HEK293 (cell line): ENCODE data around the gene SLC13A3.

Experiments
- ATF2 ChIP-seq: fragments of 450-650 bp; formaldehyde crosslinking; IDR thresholded peaks from 2 replicates; pipeline ENCODE4 v1.5.1; 2016; ENCODE audit warnings: missing biosample characterization, missing genetic modification characterization, low read depth
- CTCF ChIP-seq: fragments of 450-650 bp; formaldehyde crosslinking; IDR thresholded peaks from 2 replicates; pipeline ENCODE4 v1.5.1; 2016; ENCODE audit warnings: missing biosample characterization, missing genetic modification characterization
- REST ChIP-seq: fragments of 450-650 bp; formaldehyde crosslinking; IDR thresholded peaks from 2 replicates; pipeline ENCODE4 v1.5.1; 2016; ENCODE audit warnings: missing biosample characterization, missing genetic modification characterization
- SP3 ChIP-seq: fragments of 450-650 bp; formaldehyde crosslinking; IDR thresholded peaks from 2 replicates; pipeline ENCODE4 v1.5.1; 2016; ENCODE audit warnings: missing biosample characterization, missing genetic modification characterization
- YY1 ChIP-seq: fragments of 450-650 bp; formaldehyde crosslinking; IDR thresholded peaks from 2 replicates; pipeline ENCODE4 v1.5.1; 2018; ENCODE audit warnings: missing biosample characterization, missing genetic modification characterization
- ZBTB26 ChIP-seq: fragments of 450-650 bp; formaldehyde crosslinking; optimal IDR thresholded peaks from 2 replicates; pipeline ENCODE3; 2016; ENCODE audit warnings: missing biosample characterization, mild to moderate bottlenecking, missing genetic modification characterization
- ZBTB48 ChIP-seq: fragments of 450-650 bp; formaldehyde crosslinking; IDR thresholded peaks from 2 replicates; pipeline ENCODE4 v1.5.1; 2016; ENCODE audit warnings: missing biosample characterization, missing genetic modification characterization
- ZNF423 ChIP-seq: fragments of 450-650 bp; formaldehyde crosslinking; IDR thresholded peaks from 2 replicates; pipeline ENCODE4 v1.5.1; 2016; ENCODE audit warnings: missing biosample characterization, missing genetic modification characterization
- ZNF449 ChIP-seq: fragments of 450-650 bp; formaldehyde crosslinking; IDR thresholded peaks from 2 replicates; pipeline ENCODE4 v1.5.1; 2017; ENCODE audit warnings: missing biosample characterization, mild to moderate bottlenecking, missing genetic modification characterization, moderate library complexity
- ZNF501 ChIP-seq: fragments of 450-650 bp; formaldehyde crosslinking; IDR thresholded peaks from 2 replicates; pipeline ENCODE4 v1.5.1; 2016; ENCODE audit warnings: missing biosample characterization, missing genetic modification characterization
- ZNF561 ChIP-seq: fragments of 450-650 bp; IDR thresholded peaks from 2 replicates; pipeline ENCODE4 v1.5.1; 2018; ENCODE audit warnings: missing biosample characterization, missing genetic modification characterization, borderline replicate concordance
- ZNF76 ChIP-seq: fragments of 450-650 bp; formaldehyde crosslinking; IDR thresholded peaks from 2 replicates; pipeline ENCODE4; 2016; ENCODE audit warnings: low read depth, missing biosample characterization, missing genetic modification characterization, borderline replicate concordance

- TF ChIP-seq YY1 (tag by site-specific recombination) = no peak
- TF ChIP-seq ATF2 (tag by site-specific recombination) = no peak
- TF ChIP-seq REST (tag by site-specific recombination) = no peak
- TF ChIP-seq ZBTB48 (tag by site-specific recombination) = no peak
- TF ChIP-seq CTCF (tag by site-specific recombination) = no peak
- no peak for TF ChIP-seq SP3
- TF ChIP-seq ZNF423 (tag by site-specific recombination) = no peak
- TF ChIP-seq ZNF76 (tag by site-specific recombination) = no peak
- TF ChIP-seq ZBTB26 (tag by site-specific recombination) = no peak
- TF ChIP-seq ZNF449 (tag by site-specific recombination) = no peak
- TF ChIP-seq ZNF501 = no peak
- no peak for TF ChIP-seq ZNF561
Observed at GRCh38 chr20:46547995-46548394, 103.3 kb downstream of the SLC13A3 start.
